Mesothelial cell of epicardium (in vitro differentiated cells): ENCODE measurements around the gene MAST4. TPM values are rescaled to one million over a fixed set of nuclear protein-coding genes. Genes with fewer than 3 reads are reported as not detected.

Experiments
- DNase-seq, 2 experiments: peaks; one replicate each; pipeline ENCODE4 v3.0.0; 2021; ENCODE audit warnings: low spot score in 2 of 2; ENCODE audit not compliant: unreplicated experiment in 2 of 2
- H3K27ac Mint-ChIP-seq: 2 replicates; pipeline ENCODE4 v1.8.0; 2021; ENCODE audit warnings: mixed read lengths
- H3K27me3 Mint-ChIP-seq: 2 replicates; pipeline ENCODE4 v1.8.0; 2021; ENCODE audit warnings: low read depth, mixed read lengths
- H3K36me3 Mint-ChIP-seq: 2 replicates; pipeline ENCODE4 v1.8.0; 2021; ENCODE audit warnings: mixed read lengths
- H3K4me1 Mint-ChIP-seq: 2 replicates; pipeline ENCODE4 v1.8.0; 2021; ENCODE audit warnings: mixed read lengths
- H3K4me3 Mint-ChIP-seq: 2 replicates; pipeline ENCODE4 v1.8.0; 2021; ENCODE audit warnings: mild to moderate bottlenecking, moderate library complexity, mixed read lengths
- H3K9me3 Mint-ChIP-seq: 2 replicates; pipeline ENCODE4 v1.8.0; 2021; ENCODE audit warnings: mixed read lengths
- CTCF ChIP-seq: fragments of 200-600 bp; sonication (generic); IDR thresholded peaks from one replicate; pipeline ENCODE4 v1.5.0; 2021; ENCODE audit warnings: antibody characterized with exemption; ENCODE audit not compliant: unreplicated experiment
- total RNA-seq: library from RNA; stranded (reverse); gene quantifications from 3 replicates; pipeline ENCODE4 v1.2.1, GENCODE V29; 2021

The MAST4 gene
- total RNA-seq, 1 donor from 2014 or later = 29.8 TPM

DNA sequence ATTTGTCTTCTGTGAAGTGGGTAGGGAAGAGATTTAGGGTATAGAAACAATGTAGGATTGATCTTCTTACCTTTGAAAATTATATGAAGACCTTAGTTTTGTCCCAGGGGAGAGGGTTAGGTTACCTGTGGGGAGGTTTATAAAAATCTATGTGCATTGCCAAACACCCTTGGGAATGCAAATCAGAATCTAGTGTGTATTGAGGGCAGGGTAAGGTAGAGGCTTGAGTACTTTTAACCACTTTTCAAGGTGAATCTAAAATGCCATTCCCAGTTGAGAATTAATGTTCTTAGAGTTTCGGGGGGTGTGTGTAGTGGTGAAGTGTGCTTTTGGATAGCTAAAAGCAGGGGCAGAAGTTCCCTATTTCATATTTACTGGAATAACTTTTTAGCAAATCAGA is 312.0 kb downstream of the MAST4 start:
- peaks cover 22% of the 10 kb centered on the region for H3K4me1 Mint-ChIP-seq
- H3K9me3 Mint-ChIP-seq = peaks cover 3% of the 10 kb centered on the region
- H3K27me3 Mint-ChIP-seq = no peaks in the 10 kb centered on the region
- no peak overlapping the region for H3K4me3 Mint-ChIP-seq
- no peak for TF ChIP-seq CTCF
- H3K27ac Mint-ChIP-seq = no peak overlapping the region
- no peaks in the 10 kb centered on the region for H3K36me3 Mint-ChIP-seq
- no peak for DNase-seq

GRCh38 chr5:66909364-66909763 is 313.2 kb downstream of the MAST4 start:
- Mint-ChIP-seq H3K4me1 (peaks cover 22% of the 10 kb centered on the region), H3K9me3 (peaks cover 3% of the 10 kb centered on the region), H3K27me3 (no peaks in the 10 kb centered on the region), H3K27ac (no peak overlapping the region), H3K36me3 (no peaks in the 10 kb centered on the region), H3K4me3 (no peak overlapping the region)
- TF ChIP-seq CTCF = no peak
- DNase-seq = no peak

DNA sequence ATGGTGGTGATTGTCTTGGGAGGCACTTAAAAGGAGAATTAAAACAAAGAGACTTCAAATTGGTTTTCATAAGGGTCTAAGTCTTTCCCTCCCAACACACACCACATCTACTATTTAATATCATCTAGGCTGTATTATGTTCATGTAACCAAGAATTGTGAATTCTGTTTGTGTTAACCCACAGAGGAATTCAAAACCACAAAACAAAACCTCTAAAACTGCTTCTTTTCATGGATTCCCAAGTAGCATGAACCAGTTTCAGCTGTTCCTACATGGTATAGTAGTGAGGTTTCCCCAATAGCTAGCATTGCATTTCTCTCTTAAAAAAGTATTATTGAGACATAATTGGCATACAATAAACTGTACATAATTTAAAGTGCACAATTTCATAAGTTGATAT is 316.6 kb downstream of the MAST4 start:
- Mint-ChIP-seq H3K36me3 (no peaks in the 10 kb centered on the region), H3K9me3 (peaks cover 3% of the 10 kb centered on the region), H3K27ac (no peak overlapping the region), H3K27me3 (no peaks in the 10 kb centered on the region), H3K4me1 (peaks cover 4% of the 10 kb centered on the region), H3K4me3 (no peak overlapping the region)
- DNase-seq = no peak
- no peak for TF ChIP-seq CTCF

DNA sequence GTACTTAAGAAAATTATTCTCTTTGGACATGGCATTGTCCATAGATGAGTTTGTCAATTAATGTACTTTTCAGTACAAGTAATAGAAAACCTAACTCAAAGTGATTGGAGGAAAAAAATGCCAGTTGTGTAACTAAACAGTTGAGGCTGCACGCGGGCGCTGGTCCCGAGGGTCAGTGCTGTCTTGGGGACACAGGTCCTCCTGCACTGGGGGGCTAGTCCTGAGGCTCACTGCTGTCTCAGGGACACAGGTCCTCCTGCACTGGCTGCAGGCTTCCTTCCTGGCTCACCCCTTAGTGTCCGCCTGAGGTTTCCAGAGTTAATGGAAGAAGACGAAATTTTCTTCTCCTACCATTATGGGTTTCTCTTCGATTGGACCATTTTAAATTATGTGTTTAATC is 319.3 kb downstream of the MAST4 start:
- no peak for TF ChIP-seq CTCF
- Mint-ChIP-seq H3K36me3 (no peaks in the 10 kb centered on the region), H3K9me3 (no peaks in the 10 kb centered on the region), H3K27ac (no peak overlapping the region), H3K4me1 (no peaks in the 10 kb centered on the region), H3K4me3 (no peak overlapping the region), H3K27me3 (no peaks in the 10 kb centered on the region)
- no peak for DNase-seq

DNA sequence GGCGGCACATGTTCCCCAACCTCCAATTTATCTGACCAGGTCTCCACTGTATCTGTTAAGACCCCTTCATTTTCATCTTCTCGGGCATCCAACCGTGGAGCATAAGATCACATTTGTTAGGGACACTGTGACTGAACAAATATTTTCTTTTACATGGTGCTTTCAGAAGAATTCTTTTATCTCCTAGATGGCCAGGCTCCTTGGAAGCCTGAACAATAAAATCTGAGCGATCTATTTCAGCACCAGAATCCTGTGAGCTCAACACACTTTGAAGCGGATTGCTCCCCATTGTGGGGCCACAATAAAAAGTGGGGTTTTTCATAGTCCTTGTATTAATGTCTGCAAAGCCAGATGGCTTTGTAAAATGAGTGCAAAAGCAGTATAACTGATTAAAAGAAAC is 326.7 kb downstream of the MAST4 start:
- Mint-ChIP-seq H3K4me1 (no peaks in the 10 kb centered on the region), H3K9me3 (no peaks in the 10 kb centered on the region), H3K36me3 (no peaks in the 10 kb centered on the region), H3K27me3 (no peaks in the 10 kb centered on the region), H3K4me3 (no peak overlapping the region), H3K27ac (no peak overlapping the region)
- no peak for DNase-seq
- no peak for TF ChIP-seq CTCF

DNA sequence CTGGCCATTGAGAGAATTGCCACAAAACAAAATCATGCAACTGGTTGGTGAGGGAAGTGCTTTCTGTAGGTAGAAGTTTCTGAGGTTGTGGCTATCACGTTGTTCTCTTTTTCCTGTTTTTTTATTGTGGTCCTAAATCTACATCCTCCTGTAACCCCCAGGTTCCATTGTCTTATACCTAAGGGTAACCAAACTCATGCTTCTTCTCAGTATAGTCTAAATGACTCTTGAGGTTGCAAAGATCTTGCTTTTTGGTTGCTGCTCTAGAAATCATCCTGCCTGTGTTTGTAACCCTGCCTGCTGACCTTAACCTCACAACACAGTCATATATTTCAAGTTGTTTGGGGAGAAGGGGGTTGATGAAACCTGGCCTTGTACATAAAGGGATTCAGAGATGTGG is 327.3 kb downstream of the MAST4 start:
- Mint-ChIP-seq H3K9me3 (no peaks in the 10 kb centered on the region), H3K27me3 (no peaks in the 10 kb centered on the region), H3K36me3 (no peaks in the 10 kb centered on the region), H3K4me3 (no peak overlapping the region), H3K27ac (no peak overlapping the region), H3K4me1 (no peaks in the 10 kb centered on the region)
- TF ChIP-seq CTCF = no peak
- no peak for DNase-seq
